LNCaP clone FGC (cell line): ENCODE data around the gene UST.

Experiments
- DNase-seq: peaks from one replicate; pipeline ENCODE4 v3.0.0-alpha.2; 2011; ENCODE audit warnings: low read depth
- H3K4me3 ChIP-seq: 2 replicates; pipeline ENCODE4 v1.5.1; 2011; ENCODE audit warnings: mild to moderate bottlenecking, low read depth, low read length, control low read depth
- TF ChIP-seq, protein P1 (sequence below): IDR thresholded peaks from 2 replicates; pipeline ENCODE4 v1.5.1; 2012; ENCODE audit warnings: mild to moderate bottlenecking; ENCODE audit not compliant: control insufficient read depth, insufficient read depth; ENCODE audit errors: extremely low read depth

The UST gene

GRCh38 chr6:149027484-149027883 is 280.7 kb downstream of the UST start:
- H3K4me3 ChIP-seq: no peak overlapping the region
- TF ChIP-seq, protein P1, sequence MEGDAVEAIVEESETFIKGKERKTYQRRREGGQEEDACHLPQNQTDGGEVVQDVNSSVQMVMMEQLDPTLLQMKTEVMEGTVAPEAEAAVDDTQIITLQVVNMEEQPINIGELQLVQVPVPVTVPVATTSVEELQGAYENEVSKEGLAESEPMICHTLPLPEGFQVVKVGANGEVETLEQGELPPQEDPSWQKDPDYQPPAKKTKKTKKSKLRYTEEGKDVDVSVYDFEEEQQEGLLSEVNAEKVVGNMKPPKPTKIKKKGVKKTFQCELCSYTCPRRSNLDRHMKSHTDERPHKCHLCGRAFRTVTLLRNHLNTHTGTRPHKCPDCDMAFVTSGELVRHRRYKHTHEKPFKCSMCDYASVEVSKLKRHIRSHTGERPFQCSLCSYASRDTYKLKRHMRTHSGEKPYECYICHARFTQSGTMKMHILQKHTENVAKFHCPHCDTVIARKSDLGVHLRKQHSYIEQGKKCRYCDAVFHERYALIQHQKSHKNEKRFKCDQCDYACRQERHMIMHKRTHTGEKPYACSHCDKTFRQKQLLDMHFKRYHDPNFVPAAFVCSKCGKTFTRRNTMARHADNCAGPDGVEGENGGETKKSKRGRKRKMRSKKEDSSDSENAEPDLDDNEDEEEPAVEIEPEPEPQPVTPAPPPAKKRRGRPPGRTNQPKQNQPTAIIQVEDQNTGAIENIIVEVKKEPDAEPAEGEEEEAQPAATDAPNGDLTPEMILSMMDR: no peak
- no peak for DNase-seq

DNA sequence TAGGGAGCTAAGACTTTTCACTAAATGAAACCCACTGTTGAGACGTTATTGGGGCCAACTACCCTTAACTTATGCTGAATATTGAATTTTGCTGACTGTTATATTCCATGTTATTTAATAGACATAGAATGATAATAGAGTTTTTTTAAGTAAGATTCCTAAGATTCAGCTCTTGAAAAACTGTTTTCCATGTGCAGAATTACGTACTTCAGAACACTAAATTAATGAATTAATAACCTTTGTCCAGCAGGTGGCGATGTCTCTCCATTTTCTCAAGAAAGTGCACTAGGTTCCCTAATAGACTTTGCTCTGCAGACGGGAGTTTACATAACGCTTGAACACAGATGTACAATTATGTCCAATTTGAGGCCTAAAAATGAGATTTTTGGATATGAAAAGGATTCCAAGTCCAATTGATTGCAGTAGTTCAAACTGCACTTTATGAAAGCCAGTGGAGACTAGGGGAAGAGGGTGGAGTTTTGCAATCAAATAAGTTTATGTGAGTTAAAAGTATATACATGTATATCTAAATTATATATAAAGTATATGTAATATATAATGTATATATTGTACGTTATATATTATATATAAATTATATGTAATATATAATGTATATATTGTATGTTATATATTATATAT is 282.1 kb downstream of the UST start:
- DNase-seq: peak; percentile 84
- TF ChIP-seq, protein P1: peak; percentile 53
- H3K4me3 ChIP-seq: no peak overlapping the region

DNA sequence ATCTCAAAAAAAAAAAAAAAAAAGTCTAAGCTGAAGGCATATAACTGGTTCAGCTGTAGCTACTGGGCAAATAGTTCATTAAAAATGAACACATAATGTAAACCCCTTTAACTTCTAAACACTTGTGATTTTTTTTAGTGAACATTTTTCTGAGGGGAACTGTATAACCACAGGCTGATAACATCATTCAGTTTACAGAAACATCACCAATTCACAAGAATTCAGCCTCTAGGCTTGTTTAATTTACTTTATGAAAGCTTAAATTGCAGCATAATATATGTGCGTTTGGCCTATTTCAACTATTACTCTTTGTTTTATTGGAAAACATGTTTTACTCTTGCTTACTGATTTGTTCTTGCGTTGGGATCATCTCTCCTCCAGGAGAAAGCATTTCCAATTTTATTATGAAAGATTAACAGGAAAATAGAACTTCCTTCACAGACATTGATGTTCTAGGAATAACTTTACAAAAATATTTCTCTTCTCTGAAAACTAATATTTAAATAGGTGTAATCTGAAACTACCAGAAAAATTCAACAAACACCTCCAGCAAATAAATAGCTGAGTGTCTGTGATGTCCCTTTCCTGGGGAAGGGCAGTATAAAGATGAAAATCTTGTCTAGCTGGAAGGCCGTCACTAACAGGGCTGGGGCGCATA is 284.5 kb downstream of the UST start:
- TF ChIP-seq, protein P1: no peak
- no peak overlapping the region for H3K4me3 ChIP-seq
- DNase-seq: no peak

DNA sequence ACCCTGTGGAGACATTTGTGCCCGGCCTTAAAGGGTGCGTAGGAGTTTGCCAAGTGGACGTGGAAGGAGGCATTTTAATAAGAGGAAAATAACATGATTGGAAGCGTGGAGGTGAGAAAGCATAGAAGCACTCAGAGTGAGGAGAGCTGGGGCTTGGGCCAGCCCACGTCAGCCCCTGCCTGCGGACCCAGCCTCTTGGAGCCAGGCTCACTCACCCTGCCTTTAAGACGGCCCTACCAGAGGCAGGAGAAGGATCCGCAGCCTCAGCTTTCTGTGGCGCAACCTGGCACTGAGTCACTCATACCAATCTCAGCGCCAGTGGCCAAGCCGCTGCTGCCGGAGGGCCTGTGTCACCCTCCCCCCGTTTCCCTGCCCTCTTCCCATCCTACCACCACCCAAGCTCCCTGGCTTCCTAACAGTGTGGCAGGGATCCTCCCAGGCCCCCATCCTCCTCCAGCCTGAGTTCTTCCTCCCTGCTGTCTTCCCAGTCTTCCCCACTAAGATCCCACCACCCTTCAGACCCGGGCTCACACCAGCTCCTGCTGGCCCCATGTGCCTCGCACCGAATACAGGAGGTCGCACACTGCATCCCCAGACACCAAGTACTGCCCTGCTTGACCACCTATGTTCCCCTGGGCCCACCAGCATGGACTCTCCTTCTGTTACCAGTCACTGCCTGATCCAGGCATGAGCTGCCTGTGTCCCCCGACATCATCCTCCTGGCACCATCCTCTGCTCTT is 285.2 kb downstream of the UST start:
- DNase-seq: no peak
- H3K4me3 ChIP-seq: no peak overlapping the region
- TF ChIP-seq, protein P1: no peak

GRCh38 chr6:149032599-149033405 is 286.0 kb downstream of the UST start:
- TF ChIP-seq, protein P1: no peak
- H3K4me3 ChIP-seq: no peak overlapping the region
- no peak for DNase-seq

DNA sequence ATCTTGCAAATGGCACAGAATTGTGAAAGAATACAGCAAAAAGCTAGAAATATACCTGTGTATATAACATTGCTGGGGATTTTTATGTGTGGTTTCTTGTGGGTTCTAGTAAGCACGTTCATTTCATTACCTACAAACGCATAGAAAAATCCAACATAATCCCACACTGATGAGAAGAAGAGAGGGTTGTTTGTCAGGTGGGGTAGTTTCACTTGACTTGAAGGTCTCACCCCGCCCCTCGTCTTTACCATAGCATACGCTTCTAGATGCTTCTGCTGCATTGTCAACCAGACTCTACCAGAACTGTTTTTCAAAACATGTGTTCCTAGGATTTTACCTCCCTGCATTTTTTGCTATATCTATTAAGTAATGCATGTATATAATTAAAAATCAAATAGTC is 286.6 kb downstream of the UST start:
- no peak overlapping the region for H3K4me3 ChIP-seq
- no peak for DNase-seq
- TF ChIP-seq, protein P1: no peak
